OCI-LY3 (cell line): ENCODE data around the gene CCDC106.

Experiments used
- CTCF ChIP-seq: fragments of 200-600, 300-600 bp; sonication (generic); IDR thresholded peaks from 2 replicates; pipeline ENCODE4 v1.5.1; 2014; ENCODE audit warnings: antibody characterized with exemption, low read length, low read depth
- EZH2phosphoT487 ChIP-seq: fragments of 200-600 bp; shearing (Covaris generic); IDR thresholded peaks from 2 replicates; pipeline ENCODE4 v1.6.1; 2018; ENCODE audit warnings: antibody characterized with exemption, mixed run types, low read depth

GRCh38 chr19:55598719-55599467 is 49.1 kb upstream of the CCDC106 start:
- TF ChIP-seq EZH2phosphoT487 (no peak), CTCF (no peak)
